Endothelial cell of umbilical vein (primary cell): ENCODE measurements around the gene COG2. TPM values are rescaled to one million over a fixed set of nuclear protein-coding genes. Genes with fewer than 3 reads are reported as not detected.

ENCODE experiments used
- BruUV-seq: library from RNA; stranded (reverse); fragments of 400-500 nt; replicated peaks from 2 replicates; lab custom pipeline; 2021; lab: Mats Ljungman, UMichigan
- CTCF ChIA-PET: fragments of 300-600, 350-600 bp; sonication (Branson Sonifier 250); formaldehyde crosslinking; loops from one replicate; lab custom pipeline; 2021; ENCODE audit warnings: antibody characterized with exemption, inconsistent platforms; lab: Charles Lee
- POLR2A ChIA-PET: fragments of 300-600, 350-600 bp; sonication (Branson Sonifier 250); formaldehyde crosslinking; loops from one replicate; lab custom pipeline; 2021; ENCODE audit warnings: antibody characterized with exemption, inconsistent platforms; lab: Charles Lee
- DNase-seq: peaks from one replicate; pipeline ENCODE4 v3.0.0-alpha.2; 2011; ENCODE audit warnings: low read depth, low spot score
- FAIRE-seq: peaks from 2 replicates; lab custom pipeline; 2011; peaks lifted over from hg19 to GRCh38; lab: Jason Lieb, UNC
- H2AFZ ChIP-seq: 2 replicates; pipeline ENCODE4 v1.6.0; 2012; ENCODE audit warnings: low read depth, low read length, control low read depth, inconsistent platforms
- H3K27ac ChIP-seq: 2 replicates; pipeline ENCODE4 v1.5.1; 2011; ENCODE audit warnings: low read depth, mild to moderate bottlenecking, control low read depth, low read length, moderate library complexity; ENCODE audit not compliant: insufficient read depth
- H3K27me3 ChIP-seq, 2 experiments: 2 replicates each; pipeline versions ENCODE4 v1.6.0 to v1.6.1; 2011; ENCODE audit warnings: low read length in 2 of 2, mixed read lengths in 1 of 2; ENCODE audit not compliant: control insufficient read depth in 2 of 2, insufficient read depth in 2 of 2
- H3K36me3 ChIP-seq, 2 experiments: 2 replicates in 1 of 2; 3 replicates in 1 of 2; pipeline ENCODE4 v1.5.1; 2011; ENCODE audit warnings: low read length in 2 of 2, mild to moderate bottlenecking in 1 of 2, moderate library complexity in 1 of 2; ENCODE audit not compliant: control insufficient read depth in 2 of 2, insufficient read depth in 2 of 2; ENCODE audit errors: extremely low read depth in 1 of 2
- H3K4me1 ChIP-seq: 3 replicates; pipeline ENCODE4 v1.5.1; 2011; ENCODE audit warnings: mild to moderate bottlenecking, low read length; ENCODE audit not compliant: control insufficient read depth, insufficient read depth; ENCODE audit errors: extremely low read depth
- H3K4me2 ChIP-seq: 2 replicates; pipeline ENCODE4 v1.6.1; 2011; ENCODE audit warnings: low read length, control low read depth, mixed read lengths; ENCODE audit not compliant: insufficient read depth
- H3K4me3 ChIP-seq, 3 experiments: fragments of 200-600 bp in 1 of 3; sonication (generic), shearing (Covaris generic) in 1 of 3; replicated peaks in 1 of 3; 2 replicates each; pipeline ENCODE4 v1.5.1; 2011 to 2016; ENCODE audit warnings: control low read depth in 3 of 3, low read length in 3 of 3, mild to moderate bottlenecking in 2 of 3, inconsistent platforms in 1 of 3, low read depth in 1 of 3, moderate library complexity in 1 of 3; ENCODE audit not compliant: insufficient read depth in 1 of 3
- H3K79me2 ChIP-seq: 2 replicates; pipeline ENCODE4 v1.6.0; 2012; ENCODE audit warnings: low read length, inconsistent platforms; ENCODE audit not compliant: control insufficient read depth, insufficient read depth
- H3K9ac ChIP-seq: replicated peaks from 2 replicates; pipeline ENCODE3; 2011; ENCODE audit warnings: low read length, control low read depth; ENCODE audit not compliant: insufficient read depth; ENCODE audit errors: extremely low read depth
- H3K9me1 ChIP-seq: replicated peaks from 3 replicates; pipeline ENCODE4 v1.6.0; 2011; ENCODE audit warnings: mild to moderate bottlenecking, low read length; ENCODE audit not compliant: control insufficient read depth, insufficient read depth; ENCODE audit errors: extremely low read depth
- H3K9me3 ChIP-seq: replicated peaks from 2 replicates; pipeline ENCODE4 v1.5.1; 2012; ENCODE audit warnings: low read length, inconsistent platforms; ENCODE audit not compliant: control insufficient read depth, insufficient read depth
- H4K20me1 ChIP-seq: replicated peaks from 2 replicates; pipeline ENCODE3; 2011; ENCODE audit warnings: mild to moderate bottlenecking, low read length; ENCODE audit not compliant: control insufficient read depth, insufficient read depth; ENCODE audit errors: extremely low read depth
- EZH2 ChIP-seq: IDR thresholded peaks from 2 replicates; pipeline ENCODE4 v1.6.1; 2012; ENCODE audit warnings: borderline replicate concordance, low read depth, mild to moderate bottlenecking, moderate library complexity, low read length, inconsistent platforms; ENCODE audit not compliant: severe bottlenecking
- FOS ChIP-seq: IDR thresholded peaks from 2 replicates; pipeline ENCODE4 v1.6.1; 2011; ENCODE audit warnings: mild to moderate bottlenecking, low read length, moderate library complexity, borderline replicate concordance; ENCODE audit not compliant: insufficient read depth
- GATA2 ChIP-seq: IDR thresholded peaks from 2 replicates; pipeline ENCODE4 v1.7.0; 2011; ENCODE audit warnings: low read depth, mild to moderate bottlenecking, moderate library complexity, mixed read lengths, low read length; ENCODE audit not compliant: insufficient read length, insufficient read depth
- JUN ChIP-seq: IDR thresholded peaks from 2 replicates; pipeline ENCODE4 v1.6.1; 2011; ENCODE audit warnings: borderline replicate concordance, low read depth; ENCODE audit not compliant: insufficient read length, insufficient read depth
- MYC ChIP-seq: IDR thresholded peaks from one replicate; pipeline ENCODE4 v1.6.1; 2011; ENCODE audit warnings: mild to moderate bottlenecking, low read depth, low read length
- POLR2A ChIP-seq: IDR thresholded peaks from 2 replicates; pipeline ENCODE4 v1.6.1; 2012; ENCODE audit warnings: low read depth, mild to moderate bottlenecking, control low read depth, low read length
- POLR2AphosphoS5 ChIP-seq: IDR thresholded peaks from 2 replicates; pipeline ENCODE4 v1.6.1; 2012; ENCODE audit warnings: low read depth, mild to moderate bottlenecking, control low read depth, low read length, moderate library complexity; ENCODE audit not compliant: insufficient read depth
- dilution Hi-C: fragments of 300-500 bp; cut with MboI; formaldehyde crosslinking; loops from one replicate; pipeline ENCODE4 v1.15.0; 2019; ENCODE audit warnings: low sequenced_read_pairs; ENCODE audit not compliant: extremely low pct_ligation_motif_present
- intact Hi-C: fragments of 100-400 bp; cut with micrococcal nuclease; formaldehyde crosslinking; loops from one replicate; pipeline ENCODE4 v1.10.0; 2022
- polyA plus RNA-seq, 4 experiments: library from polyadenylated mRNA; depleted of rRNA in 3 of 4; stranded (reverse) in 3 of 4; unstranded in 1 of 4; fragments of >200 nt; gene quantifications; 2 replicates each; pipeline versions ENCODE4 v1.2.1 to v1.2.3, GENCODE V29; 2011 to 2012; ENCODE audit warnings: missing spikeins in 1 of 4
- total RNA-seq: library from RNA; stranded (reverse); gene quantifications from 2 replicates; pipeline ENCODE4 v1.2.3, GENCODE V29; 2021
- TF ChIP-seq, protein P1 (sequence below): IDR thresholded peaks from 2 replicates; pipeline ENCODE4 v1.6.1; 2011; ENCODE audit not compliant: insufficient read depth, insufficient read length
- TF ChIP-seq, protein P2 (sequence below), 2 donors: IDR thresholded peaks; 1 replicate in 1 of 2; 2 replicates in 1 of 2; pipeline ENCODE4 v1.5.1; 2011; ENCODE audit warnings: low read length in 2 of 2, mild to moderate bottlenecking in 2 of 2, moderate library complexity in 2 of 2, control low read depth in 1 of 2, inconsistent platforms in 1 of 2, low read depth in 1 of 2; ENCODE audit not compliant: insufficient read depth in 1 of 2; ENCODE audit errors: extremely low read depth in 1 of 2

Gene COG2
- total and polyA plus RNA-seq, 2 donors (not counting 3 experiments of a cell fraction or from before 2014, with no cell fraction given), result 7.6 to 24.2 TPM

DNA sequence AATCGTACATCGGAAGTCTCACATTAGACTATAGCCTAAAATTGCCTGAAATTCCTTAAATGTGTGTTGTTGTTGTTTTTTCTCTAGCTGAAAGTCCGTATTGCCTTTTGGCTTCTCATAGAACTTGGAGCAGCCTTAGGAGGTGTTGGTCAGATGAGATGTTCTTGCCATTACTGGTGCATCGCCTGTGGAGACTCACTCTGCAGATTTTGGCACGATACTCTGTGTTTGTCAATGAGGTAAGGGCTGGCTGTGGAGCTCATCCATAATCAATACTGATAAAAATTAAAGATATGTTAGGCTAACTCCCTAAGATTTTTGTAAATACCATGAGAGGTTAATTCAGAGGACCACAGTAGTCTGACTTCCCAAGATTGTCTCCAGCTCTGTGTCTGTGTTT is 42.7 kb downstream of the COG2 start:
- H3K4me3 ChIP-seq, result no peak overlapping the region
- no TSS peak for BruUV-seq
- H3K4me1 ChIP-seq, result peaks cover 4% of the 10 kb centered on the region
- ChIA-PET CTCF (no interaction called here), POLR2A (no interaction called here)
- H3K27ac ChIP-seq, result no peak overlapping the region
- no peaks in the 10 kb centered on the region for H3K9me3 ChIP-seq
- DNase-seq, result no peak
- intact Hi-C loops, result no loop called here
- H3K9ac ChIP-seq, result no peak overlapping the region
- H3K9me1 ChIP-seq, result no peaks in the 10 kb centered on the region
- no peak for FAIRE-seq
- peaks cover 3 to 14% of the 10 kb centered on the region in 2 experiments for H3K36me3 ChIP-seq
- no peaks in the 10 kb centered on the region for H3K79me2 ChIP-seq
- TF ChIP-seq, protein P1, sequence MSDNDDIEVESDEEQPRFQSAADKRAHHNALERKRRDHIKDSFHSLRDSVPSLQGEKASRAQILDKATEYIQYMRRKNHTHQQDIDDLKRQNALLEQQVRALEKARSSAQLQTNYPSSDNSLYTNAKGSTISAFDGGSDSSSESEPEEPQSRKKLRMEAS, result no peak
- TF ChIP-seq MYC (no peak), GATA2 (no peak), POLR2A (no peak), JUN (no peak), EZH2 (no peak), POLR2AphosphoS5 (no peak), FOS (no peak)
- TF ChIP-seq, protein P2, sequence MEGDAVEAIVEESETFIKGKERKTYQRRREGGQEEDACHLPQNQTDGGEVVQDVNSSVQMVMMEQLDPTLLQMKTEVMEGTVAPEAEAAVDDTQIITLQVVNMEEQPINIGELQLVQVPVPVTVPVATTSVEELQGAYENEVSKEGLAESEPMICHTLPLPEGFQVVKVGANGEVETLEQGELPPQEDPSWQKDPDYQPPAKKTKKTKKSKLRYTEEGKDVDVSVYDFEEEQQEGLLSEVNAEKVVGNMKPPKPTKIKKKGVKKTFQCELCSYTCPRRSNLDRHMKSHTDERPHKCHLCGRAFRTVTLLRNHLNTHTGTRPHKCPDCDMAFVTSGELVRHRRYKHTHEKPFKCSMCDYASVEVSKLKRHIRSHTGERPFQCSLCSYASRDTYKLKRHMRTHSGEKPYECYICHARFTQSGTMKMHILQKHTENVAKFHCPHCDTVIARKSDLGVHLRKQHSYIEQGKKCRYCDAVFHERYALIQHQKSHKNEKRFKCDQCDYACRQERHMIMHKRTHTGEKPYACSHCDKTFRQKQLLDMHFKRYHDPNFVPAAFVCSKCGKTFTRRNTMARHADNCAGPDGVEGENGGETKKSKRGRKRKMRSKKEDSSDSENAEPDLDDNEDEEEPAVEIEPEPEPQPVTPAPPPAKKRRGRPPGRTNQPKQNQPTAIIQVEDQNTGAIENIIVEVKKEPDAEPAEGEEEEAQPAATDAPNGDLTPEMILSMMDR (IDR thresholded peaks at IDR 0.05; ENCODE audit: extremely low read depth in 1 of 2, insufficient read depth in 1 of 2, low read depth in 1 of 2, low read length in 2 of 2), result no peak
- H2AFZ ChIP-seq, result no peak overlapping the region
- no peak overlapping the region for H3K4me2 ChIP-seq
- H4K20me1 ChIP-seq, result no peaks in the 10 kb centered on the region
- dilution Hi-C loops, result no loop called here
- H3K27me3 ChIP-seq, result no peaks in the 10 kb centered on the region
